Fibroblast of peridontal ligament (primary cell): ENCODE data around the gene BARHL2.
A peak's percentile ranks its signal among the peaks of the same experiment; 100 is the strongest.

Source experiments
- DNase-seq: peaks from one replicate; pipeline ENCODE4 v3.0.0-alpha.2; 2010; ENCODE audit errors: extremely low read depth

The BARHL2 gene

GRCh38 chr1:90716552-90717355, at the start of gene BARHL2:
TSS of gene BARHL2 (minus strand) at chr1:90717302. CDS start at chr1:90717195, 107 bp downstream.
- DNase-seq: no peak

DNA sequence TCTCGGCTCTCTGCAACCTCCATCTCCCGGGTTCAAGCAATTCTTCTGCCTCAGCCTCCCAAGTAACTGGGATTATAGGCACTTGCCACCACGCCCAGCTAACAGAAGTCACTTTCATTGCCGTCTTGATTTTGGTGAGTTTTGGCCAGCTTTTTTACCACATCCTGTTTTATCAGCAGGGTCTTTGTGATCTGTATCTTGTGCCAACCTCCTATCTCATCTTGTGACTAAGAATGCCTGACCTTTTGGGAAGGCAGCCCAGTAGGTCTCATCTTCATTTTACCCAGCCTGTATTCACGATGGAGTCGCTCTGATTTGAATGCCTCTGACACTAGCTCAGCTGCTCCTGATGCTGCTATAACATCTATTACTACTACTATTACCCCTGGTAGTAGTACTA, 46.8 kb upstream of the BARHL2 start:
- DNase-seq: no peak

GRCh38 chr1:90763506-90763905, 46.4 kb upstream of the BARHL2 start:
- no peak for DNase-seq

GRCh38 chr1:90761781-90762589, 44.9 kb upstream of the BARHL2 start:
- no peak for DNase-seq

- no peak for DNase-seq
These were observed 44.1 kb upstream of the BARHL2 start for GRCh38 chr1:90761156-90761555.

DNA sequence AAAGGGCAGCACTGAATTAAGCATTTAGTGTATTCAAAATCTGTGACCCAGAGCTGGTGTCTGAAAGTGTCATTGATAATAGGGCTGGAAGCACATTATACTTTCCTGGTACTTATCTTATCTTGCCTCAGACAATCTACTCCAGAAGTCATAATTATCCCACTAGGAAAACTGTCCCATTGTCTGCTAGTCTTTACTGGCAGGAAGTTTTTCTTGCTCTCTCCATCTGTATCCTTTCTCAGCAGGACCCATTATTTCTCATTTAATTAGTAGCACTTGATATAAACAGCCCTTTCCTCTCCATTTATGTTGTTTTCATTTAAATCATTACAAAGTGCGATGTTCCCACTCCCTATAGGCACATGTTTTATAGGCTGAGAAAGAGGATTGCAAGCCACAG, 36.5 kb upstream of the BARHL2 start:
- no peak for DNase-seq

DNA sequence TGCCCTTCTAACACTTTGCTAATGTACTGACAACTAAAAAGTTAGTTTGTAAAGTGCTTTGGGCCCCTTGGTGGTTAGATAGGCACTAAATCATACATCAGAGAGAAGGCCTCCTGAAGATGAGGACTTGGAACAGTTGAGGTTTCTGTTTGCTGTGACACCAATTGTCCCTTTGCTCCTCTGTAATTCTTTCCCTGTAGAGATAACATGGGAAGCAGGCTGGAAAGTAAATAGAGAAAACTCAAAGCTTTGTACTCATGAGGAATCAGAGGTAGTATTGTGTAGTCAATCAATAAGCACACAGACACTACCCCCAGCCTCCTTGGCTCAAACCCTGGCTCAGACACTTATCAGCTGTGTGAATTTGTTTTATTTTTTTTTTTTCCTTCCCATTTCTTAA, 31.6 kb upstream of the BARHL2 start:
- DNase-seq: no peak

DNA sequence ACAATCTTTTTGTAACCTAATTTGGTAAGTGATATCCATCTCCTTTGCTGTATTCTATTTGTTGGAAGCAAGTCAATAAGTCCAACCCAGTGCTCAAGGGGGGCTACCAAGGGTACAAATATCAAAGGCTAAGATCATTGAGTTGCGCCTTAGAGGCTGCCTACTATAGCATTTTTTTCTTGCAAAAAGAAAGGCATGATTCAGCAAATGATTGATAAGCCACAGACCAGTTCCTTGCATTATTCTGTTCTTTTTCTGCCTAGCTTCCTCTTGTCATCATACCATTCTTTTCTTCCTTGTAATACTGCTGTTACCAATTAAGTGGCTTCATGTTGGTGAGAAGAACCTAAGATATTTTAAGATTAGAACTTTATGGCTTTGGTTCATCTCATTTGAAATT, 29.8 kb upstream of the BARHL2 start:
- no peak for DNase-seq

DNA sequence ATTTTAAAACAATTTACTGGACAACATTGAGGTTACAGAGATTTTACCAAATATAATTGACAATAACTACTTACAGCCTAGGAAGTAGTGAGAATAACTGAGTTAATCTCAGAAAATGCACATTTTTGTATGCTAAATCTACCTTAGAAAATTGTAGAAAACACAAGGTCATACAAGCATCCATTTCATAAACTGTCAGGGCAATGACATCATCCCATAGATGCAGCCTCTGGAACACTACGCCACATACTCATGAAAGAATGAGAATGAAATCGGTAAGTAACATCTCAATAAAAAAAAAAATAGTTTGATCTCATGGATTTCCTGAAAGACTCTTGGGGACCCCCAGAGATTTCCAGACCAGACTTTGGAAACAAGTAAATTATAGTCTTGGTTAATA, 28.9 kb upstream of the BARHL2 start:
- DNase-seq: no peak

- DNase-seq: no peak
These were observed 15.0 kb upstream of the BARHL2 start for GRCh38 chr1:90732136-90732535.

GRCh38 chr1:90731382-90732050, 14.4 kb upstream of the BARHL2 start:
- no peak for DNase-seq

DNA sequence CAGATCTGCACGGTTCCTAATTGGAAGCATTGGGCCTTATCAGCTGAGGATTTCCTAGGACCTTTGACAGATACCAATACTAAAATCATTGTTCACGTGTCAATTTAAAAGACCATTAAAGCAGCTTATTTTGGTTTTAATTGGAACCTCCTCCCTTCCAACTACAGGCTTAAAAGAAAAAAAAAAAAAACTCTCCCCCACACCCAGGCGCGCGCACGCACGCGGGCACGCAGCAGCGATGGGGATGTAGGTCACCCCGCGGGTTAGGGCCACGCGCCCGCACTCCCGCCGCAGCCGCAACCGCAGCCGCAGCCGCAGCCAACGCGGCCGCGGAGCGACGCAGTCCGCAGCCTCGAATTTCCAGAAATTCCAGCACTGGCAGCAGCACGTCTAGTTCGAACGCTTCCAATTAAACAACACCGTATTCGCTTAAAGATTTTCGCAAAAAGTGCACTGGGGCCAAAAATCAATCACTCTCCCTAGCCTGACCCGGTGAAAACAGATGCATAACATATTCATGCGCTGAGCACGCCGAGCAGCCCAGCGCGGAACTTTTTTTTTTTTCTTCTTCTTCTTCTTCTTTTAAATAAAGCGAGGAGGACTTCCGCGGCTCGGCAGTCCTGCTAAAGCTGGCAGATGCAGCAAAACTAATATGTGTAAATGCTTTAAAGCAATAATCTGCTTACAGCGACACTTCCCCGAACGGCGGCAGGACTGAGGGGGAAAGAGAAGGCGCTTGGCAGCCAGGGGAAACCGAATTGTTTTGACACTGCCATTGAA, 13.3 kb upstream of the BARHL2 start:
- peak; percentile 10 for DNase-seq

GRCh38 chr1:90729504-90730242, 12.6 kb upstream of the BARHL2 start:
- no peak for DNase-seq

DNA sequence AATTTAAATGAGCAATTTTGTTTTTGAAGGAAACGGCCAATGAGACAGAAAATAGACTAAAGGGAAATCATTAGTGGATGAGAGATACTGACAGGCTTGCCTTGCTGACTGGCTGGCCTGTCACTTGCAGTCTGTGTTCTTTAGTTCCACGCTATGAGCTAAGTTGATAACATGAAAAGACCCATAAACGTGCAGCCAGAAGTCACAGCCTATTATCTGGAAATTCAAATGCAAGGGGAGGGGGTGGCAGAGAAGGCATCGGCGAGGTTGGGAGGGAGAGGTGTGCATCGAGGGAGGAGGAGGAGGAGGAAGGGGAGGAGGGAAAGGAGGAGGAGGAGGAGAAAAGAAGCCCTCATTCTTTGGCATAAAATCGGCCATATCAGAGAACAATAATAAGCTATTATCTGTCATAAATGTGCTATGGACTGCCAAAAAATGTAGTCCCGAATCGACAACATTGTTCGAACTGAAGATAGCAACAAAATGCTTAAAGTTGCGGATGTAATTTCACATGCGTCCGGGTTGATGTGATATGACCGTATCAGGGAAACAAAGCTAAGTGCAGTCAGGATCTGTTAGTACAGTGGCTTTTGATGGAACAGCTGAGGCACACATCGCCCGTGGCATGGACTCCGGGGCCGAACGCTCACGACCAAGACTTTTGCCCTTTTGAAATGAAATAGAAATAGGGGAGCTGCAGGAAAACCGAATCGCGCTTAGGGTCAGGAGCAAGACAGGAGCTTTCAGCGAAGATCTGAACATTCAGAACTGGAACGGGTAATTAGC, 11.6 kb upstream of the BARHL2 start:
- DNase-seq: no peak

- no peak for DNase-seq
These were observed 10.9 kb upstream of the BARHL2 start for GRCh38 chr1:90727917-90728501.

DNA sequence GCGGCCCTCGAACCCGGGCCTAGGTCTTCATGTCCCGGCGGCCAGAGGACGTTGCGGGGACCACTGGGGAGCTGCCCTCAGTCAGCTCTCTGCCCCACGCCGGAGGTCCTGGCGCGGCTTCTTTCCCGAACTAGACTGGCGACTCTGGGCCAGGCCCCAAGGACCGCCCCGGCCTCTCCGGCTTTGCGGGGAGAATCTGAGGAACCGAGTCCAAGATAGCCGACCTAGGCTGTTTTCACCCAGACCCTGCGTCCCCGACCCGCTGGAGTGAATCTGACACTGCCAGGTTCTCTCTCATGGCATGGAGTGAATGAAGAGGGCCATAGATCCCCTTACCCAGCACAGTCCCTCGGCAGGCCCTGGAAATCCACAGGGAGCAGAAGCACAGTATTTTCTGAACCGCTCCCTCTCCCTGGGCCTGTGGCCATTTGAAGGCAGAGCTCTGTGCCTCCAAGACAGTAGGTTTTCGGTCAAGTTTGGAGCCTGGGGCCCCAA, 9.9 kb upstream of the BARHL2 start:
- DNase-seq: no peak

DNA sequence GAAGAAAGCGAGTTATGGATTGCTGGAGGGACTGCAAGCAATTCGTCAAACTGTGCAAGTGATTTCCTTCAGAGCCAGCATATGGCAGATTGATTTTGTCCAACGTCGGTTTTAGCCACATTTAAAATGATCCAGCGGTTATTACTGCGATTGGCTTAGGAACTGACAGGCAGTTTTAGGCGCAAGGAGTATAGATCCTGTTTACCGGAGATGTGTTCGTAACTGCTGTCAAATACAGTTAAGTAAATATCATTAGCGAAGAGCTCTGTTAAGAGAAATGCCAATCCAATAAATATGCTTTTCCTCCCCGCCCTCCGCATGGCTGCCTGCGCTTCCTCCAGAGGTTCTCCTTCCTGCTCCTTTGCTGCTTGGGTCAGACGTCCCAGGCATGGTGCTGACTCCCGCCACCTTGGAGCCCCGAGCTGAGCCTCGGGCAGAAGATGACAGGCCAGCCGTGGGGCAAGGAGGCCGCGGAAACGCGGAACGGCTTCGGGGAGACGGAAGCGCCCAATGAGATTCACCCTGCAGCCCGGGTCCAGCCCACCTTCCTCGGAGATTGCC, 9.4 kb upstream of the BARHL2 start:
- DNase-seq: no peak

DNA sequence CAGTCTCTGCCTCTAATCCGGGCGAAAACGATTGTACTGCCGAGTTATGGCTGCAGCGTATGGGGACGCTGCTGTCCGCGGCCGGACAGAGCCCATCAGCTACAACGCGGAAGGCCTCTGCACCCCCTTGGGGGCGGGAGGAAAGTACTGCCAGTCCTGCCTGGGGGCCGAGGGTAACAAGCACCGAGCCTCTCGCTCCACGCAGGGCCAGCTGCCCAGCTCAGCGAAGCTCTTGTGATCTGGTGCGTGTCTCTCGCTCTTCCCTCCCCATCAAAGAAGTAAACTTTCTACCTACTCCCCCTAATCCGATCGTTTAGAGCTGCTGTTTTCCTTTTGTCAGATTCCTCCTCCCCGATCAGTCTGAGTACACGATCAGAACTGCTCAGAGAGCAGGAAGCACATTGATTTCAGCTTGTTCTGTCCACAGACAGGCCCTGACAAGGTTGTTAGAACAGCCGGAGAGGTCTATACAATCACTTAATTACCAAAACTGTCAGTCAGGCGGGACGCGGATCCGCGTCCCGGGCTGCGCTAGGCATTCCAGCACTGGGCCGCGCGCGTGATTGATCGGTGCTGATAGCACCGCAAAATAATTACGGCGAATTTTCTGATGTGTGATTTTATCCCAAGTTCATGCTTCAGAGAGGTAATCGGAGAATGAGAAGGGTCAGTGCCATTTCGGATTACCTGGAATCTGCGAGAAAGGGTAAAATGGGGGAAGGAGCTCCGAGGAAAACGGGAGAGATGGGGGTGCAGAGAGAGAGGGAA, 8.7 kb upstream of the BARHL2 start:
- DNase-seq: no peak
